GM12878 (cell line): Measurements from ENCODE around the gene PHF23. TPM values are rescaled to one million over a fixed set of nuclear protein-coding genes. Genes with fewer than 3 reads are reported as not detected.

ENCODE experiments used
- BACH1 ChIP-seq: fragments of 450-650 bp; IDR thresholded peaks from 2 replicates; pipeline ENCODE4 v1.6.1; 2017; ENCODE audit warnings: mild to moderate bottlenecking, borderline replicate concordance
- CHD2 ChIP-seq: IDR thresholded peaks from 2 replicates; pipeline ENCODE4 v1.6.1; 2011; ENCODE audit warnings: low read depth, low read length, improper control_type of control experiment, borderline replicate concordance
- DPF2 ChIP-seq: fragments of 450-650 bp; IDR thresholded peaks from 2 replicates; pipeline ENCODE4 v1.6.1; 2017; ENCODE audit warnings: mild to moderate bottlenecking
- EED ChIP-seq: sonication (generic); IDR thresholded peaks from 2 replicates; pipeline ENCODE4 v1.6.1; 2016; ENCODE audit warnings: antibody characterized with exemption, low read depth
- EP300 ChIP-seq, 2 experiments: fragments of 150-350 bp in 1 of 2; IDR thresholded peaks; 2 replicates each; pipeline ENCODE4 v1.6.1; 2011 to 2012; ENCODE audit warnings: low read depth in 2 of 2, low read length in 2 of 2, borderline replicate concordance in 1 of 2, improper control_type of control experiment in 1 of 2, inconsistent platforms in 1 of 2; ENCODE audit not compliant: control insufficient read depth in 1 of 2
- HDGF ChIP-seq: fragments of 450-650 bp; IDR thresholded peaks from 2 replicates; pipeline ENCODE4 v1.6.1; 2016; ENCODE audit warnings: antibody characterized with exemption
- MYB ChIP-seq: fragments of 150-350 bp; IDR thresholded peaks from 2 replicates; pipeline ENCODE4 v1.6.1; 2014; ENCODE audit warnings: mild to moderate bottlenecking, low read depth, low read length, borderline replicate concordance
- MYC ChIP-seq: IDR thresholded peaks from 2 replicates; pipeline ENCODE4 v1.6.1; 2011; ENCODE audit warnings: mild to moderate bottlenecking, low read length, moderate library complexity, inconsistent platforms; ENCODE audit not compliant: insufficient read depth, insufficient replicate concordance, insufficient read length, severe bottlenecking
- NRF1 ChIP-seq: conservative IDR thresholded peaks from 2 replicates; pipeline ENCODE4 v1.6.1; 2011; ENCODE audit warnings: mild to moderate bottlenecking, low read depth, low read length, improper control_type of control experiment
- PBX3 ChIP-seq: IDR thresholded peaks from 2 replicates; pipeline ENCODE4 v1.6.1; 2011; ENCODE audit warnings: mild to moderate bottlenecking, low read depth, low read length, moderate library complexity; ENCODE audit not compliant: insufficient replicate concordance
- POLR2AphosphoS5 ChIP-seq: IDR thresholded peaks from 2 replicates; pipeline ENCODE4 v1.6.1; 2011; ENCODE audit warnings: mild to moderate bottlenecking, low read length, inconsistent platforms
- SMAD1 ChIP-seq: fragments of 450-650 bp; IDR thresholded peaks from 2 replicates; pipeline ENCODE4 v1.6.1; 2018; ENCODE audit warnings: mild to moderate bottlenecking, low read depth; ENCODE audit not compliant: partially characterized antibody
- SREBF2 ChIP-seq: IDR thresholded peaks from 2 replicates; pipeline ENCODE4 v1.6.1; 2012; ENCODE audit warnings: mild to moderate bottlenecking, low read length
- SUPT20H ChIP-seq: IDR thresholded peaks from 2 replicates; pipeline ENCODE4 v1.6.1; 2011; ENCODE audit warnings: low read depth, mild to moderate bottlenecking, low read length, moderate library complexity, borderline replicate concordance; ENCODE audit not compliant: control insufficient read depth
- polyA plus RNA-seq, 11 experiments: library from polyadenylated mRNA; depleted of rRNA in 4 of 11; unstranded in 6 of 11; stranded (reverse) in 5 of 11; fragments of >200 nt; fragmentation: Nextera tagmentation in 4 of 11; fragmentation: Illumina TruSeq in 1 of 11; extraction: Ambion mirVana in 4 of 11; extraction: Trizol in 1 of 11; gene quantifications; 1 replicate in 1 of 11; 2 replicates in 10 of 11; pipeline versions ENCODE4 v1.2.1 to v1.2.3, GENCODE V29; 2011 to 2016; ENCODE audit warnings: inconsistent platforms in 2 of 11, missing spikeins in 2 of 11, low read depth in 1 of 11
- total RNA-seq, 4 experiments: library from RNA; depleted of rRNA in 3 of 4; stranded (reverse); fragments of >200 nt in 3 of 4; fragmentation: Illumina TruSeq in 1 of 4; extraction: Trizol in 1 of 4; gene quantifications; 2 replicates each; pipeline versions ENCODE4 v1.2.1 to v1.2.3, GENCODE V29; 2013 to 2021
- TF ChIP-seq, protein P1 (sequence below): fragments of 450-650 bp; IDR thresholded peaks from 2 replicates; pipeline ENCODE4 v1.6.1; 2018; ENCODE audit warnings: mild to moderate bottlenecking, low read depth, moderate library complexity; ENCODE audit not compliant: partially characterized antibody
- TF ChIP-seq, protein P2 (sequence below): IDR thresholded peaks from 2 replicates; pipeline ENCODE4 v1.6.1; 2012; ENCODE audit warnings: low read length, inconsistent platforms
- TF ChIP-seq, protein P3 (sequence below): fragments of 450-650 bp; IDR thresholded peaks from 2 replicates; pipeline ENCODE4 v1.6.1; 2017; ENCODE audit warnings: low read depth, mild to moderate bottlenecking, moderate library complexity
- TF ChIP-seq, protein P4 (sequence below): fragments of 450-650 bp; IDR thresholded peaks from 2 replicates; pipeline ENCODE4 v1.6.1; 2017; ENCODE audit warnings: borderline replicate concordance

Gene PHF23
- total and polyA plus RNA-seq, 10 of the 15 experiments (the other 5 are each of a cell fraction or from before 2014, with no cell fraction given) = 8.2 to 84.8 (median 32.6) TPM

DNA sequence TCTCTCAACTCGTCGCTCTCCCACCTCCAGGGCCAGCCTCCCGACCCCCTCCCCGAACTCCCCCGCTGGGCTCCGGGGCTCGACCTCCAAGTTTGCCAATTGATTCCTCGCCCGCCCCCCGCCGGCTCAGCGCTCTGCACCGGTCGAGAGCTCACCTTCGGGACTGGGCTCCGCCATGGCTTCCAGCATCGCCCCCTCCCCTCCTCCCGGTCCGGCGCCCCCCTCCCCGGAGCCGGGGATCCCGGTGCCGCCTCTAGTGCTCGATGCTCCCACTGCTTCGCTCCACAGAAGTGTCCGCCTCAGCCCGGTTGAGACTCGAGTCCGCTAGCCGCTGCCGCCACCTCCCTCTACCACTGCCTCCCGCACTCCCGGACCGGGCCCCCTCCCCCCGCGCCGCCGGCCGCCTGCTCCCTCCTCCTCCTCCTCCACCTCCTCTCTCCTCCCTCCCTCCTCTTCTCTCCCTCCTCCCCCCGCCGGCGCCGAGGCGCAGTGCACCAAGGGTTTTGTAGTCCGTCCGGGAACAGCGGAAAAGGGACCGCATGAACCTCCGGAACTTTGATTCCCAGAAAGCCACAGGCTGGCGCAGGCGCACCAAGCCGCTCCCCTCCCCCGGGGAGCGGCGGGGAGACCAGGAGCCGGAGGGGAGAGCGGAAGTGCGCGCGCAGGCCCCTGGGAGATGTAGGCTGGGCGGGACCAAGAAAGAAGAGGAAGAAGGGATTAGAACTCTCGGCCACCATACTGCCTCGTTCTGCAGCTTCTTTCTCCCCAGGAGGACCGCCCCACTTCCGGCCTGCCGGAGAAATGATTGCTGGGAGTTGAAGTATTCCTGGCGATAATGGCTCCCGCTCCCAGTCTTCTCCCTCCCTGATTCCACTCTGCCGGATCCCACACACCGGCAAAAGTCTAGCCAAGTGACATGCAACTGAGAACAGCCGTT is at the start of gene PHF23 (continued):
- TF ChIP-seq, protein P1, sequence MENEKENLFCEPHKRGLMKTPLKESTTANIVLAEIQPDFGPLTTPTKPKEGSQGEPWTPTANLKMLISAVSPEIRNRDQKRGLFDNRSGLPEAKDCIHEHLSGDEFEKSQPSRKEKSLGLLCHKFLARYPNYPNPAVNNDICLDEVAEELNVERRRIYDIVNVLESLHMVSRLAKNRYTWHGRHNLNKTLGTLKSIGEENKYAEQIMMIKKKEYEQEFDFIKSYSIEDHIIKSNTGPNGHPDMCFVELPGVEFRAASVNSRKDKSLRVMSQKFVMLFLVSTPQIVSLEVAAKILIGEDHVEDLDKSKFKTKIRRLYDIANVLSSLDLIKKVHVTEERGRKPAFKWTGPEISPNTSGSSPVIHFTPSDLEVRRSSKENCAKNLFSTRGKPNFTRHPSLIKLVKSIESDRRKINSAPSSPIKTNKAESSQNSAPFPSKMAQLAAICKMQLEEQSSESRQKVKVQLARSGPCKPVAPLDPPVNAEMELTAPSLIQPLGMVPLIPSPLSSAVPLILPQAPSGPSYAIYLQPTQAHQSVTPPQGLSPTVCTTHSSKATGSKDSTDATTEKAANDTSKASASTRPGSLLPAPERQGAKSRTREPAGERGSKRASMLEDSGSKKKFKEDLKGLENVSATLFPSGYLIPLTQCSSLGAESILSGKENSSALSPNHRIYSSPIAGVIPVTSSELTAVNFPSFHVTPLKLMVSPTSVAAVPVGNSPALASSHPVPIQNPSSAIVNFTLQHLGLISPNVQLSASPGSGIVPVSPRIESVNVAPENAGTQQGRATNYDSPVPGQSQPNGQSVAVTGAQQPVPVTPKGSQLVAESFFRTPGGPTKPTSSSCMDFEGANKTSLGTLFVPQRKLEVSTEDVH = peak; percentile 55
- TF ChIP-seq EED (peak; percentile 51), BACH1 (peak; percentile 24; the same call in 1 of the 2 replicates), HDGF (peak; percentile 87; the same call in 1 of the 2 replicates), MYC (no peak), SREBF2 (no peak), NRF1 (peak; percentile 94), MYB (peak; percentile 40; the same call in 1 of the 2 replicates), PBX3 (no peak), SUPT20H (no peak), POLR2AphosphoS5 (no peak), CHD2 (peak; percentile 91), DPF2 (no peak), SMAD1 (no peak), EP300 (IDR thresholded peaks at IDR 0.05; ENCODE audit: borderline replicate concordance in 1 of 2, control insufficient read depth in 1 of 2, low read depth in 2 of 2, low read length in 2 of 2) (peak in 1 of 2 experiments; percentile 14; a peak in 1 of 4 replicates)
- TF ChIP-seq, protein P2, sequence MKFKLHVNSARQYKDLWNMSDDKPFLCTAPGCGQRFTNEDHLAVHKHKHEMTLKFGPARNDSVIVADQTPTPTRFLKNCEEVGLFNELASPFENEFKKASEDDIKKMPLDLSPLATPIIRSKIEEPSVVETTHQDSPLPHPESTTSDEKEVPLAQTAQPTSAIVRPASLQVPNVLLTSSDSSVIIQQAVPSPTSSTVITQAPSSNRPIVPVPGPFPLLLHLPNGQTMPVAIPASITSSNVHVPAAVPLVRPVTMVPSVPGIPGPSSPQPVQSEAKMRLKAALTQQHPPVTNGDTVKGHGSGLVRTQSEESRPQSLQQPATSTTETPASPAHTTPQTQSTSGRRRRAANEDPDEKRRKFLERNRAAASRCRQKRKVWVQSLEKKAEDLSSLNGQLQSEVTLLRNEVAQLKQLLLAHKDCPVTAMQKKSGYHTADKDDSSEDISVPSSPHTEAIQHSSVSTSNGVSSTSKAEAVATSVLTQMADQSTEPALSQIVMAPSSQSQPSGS = no peak
- TF ChIP-seq, protein P3, sequence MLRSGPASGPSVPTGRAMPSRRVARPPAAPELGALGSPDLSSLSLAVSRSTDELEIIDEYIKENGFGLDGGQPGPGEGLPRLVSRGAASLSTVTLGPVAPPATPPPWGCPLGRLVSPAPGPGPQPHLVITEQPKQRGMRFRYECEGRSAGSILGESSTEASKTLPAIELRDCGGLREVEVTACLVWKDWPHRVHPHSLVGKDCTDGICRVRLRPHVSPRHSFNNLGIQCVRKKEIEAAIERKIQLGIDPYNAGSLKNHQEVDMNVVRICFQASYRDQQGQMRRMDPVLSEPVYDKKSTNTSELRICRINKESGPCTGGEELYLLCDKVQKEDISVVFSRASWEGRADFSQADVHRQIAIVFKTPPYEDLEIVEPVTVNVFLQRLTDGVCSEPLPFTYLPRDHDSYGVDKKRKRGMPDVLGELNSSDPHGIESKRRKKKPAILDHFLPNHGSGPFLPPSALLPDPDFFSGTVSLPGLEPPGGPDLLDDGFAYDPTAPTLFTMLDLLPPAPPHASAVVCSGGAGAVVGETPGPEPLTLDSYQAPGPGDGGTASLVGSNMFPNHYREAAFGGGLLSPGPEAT = peak; percentile 76; the same call in 1 of the 2 replicates
- TF ChIP-seq, protein P4, sequence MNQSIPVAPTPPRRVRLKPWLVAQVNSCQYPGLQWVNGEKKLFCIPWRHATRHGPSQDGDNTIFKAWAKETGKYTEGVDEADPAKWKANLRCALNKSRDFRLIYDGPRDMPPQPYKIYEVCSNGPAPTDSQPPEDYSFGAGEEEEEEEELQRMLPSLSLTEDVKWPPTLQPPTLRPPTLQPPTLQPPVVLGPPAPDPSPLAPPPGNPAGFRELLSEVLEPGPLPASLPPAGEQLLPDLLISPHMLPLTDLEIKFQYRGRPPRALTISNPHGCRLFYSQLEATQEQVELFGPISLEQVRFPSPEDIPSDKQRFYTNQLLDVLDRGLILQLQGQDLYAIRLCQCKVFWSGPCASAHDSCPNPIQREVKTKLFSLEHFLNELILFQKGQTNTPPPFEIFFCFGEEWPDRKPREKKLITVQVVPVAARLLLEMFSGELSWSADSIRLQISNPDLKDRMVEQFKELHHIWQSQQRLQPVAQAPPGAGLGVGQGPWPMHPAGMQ = no peak
